Vagina (tissue), 2 donors: ENCODE data around the gene DDX31. TPM values are rescaled to one million over a fixed set of nuclear protein-coding genes. Genes with fewer than 3 reads are reported as not detected.

ENCODE experiments used
- DNase-seq, 2 donors: peaks; one replicate each; pipeline ENCODE4 v3.0.0-alpha.2; 2017; ENCODE audit errors: extremely low spot score in 2 of 2
- H3K27ac ChIP-seq: fragments of 200-600 bp; sonication (generic); one replicate; pipeline ENCODE4 v1.5.1; 2019
- H3K27me3 ChIP-seq: fragments of 200-600 bp; sonication (generic); one replicate; pipeline ENCODE4 v1.5.1; 2019
- H3K36me3 ChIP-seq, 2 donors: fragments of 200-600 bp; sonication (generic); one replicate each; pipeline ENCODE4 v1.5.1; 2017 to 2019
- H3K4me1 ChIP-seq: fragments of 200-600 bp; sonication (generic); one replicate; pipeline ENCODE4 v1.5.1; 2019
- H3K4me3 ChIP-seq, 2 donors: fragments of 200-600 bp; sonication (generic); 1 replicate in 1 of 2; 2 replicates in 1 of 2; pipeline ENCODE4 v1.5.1; 2016 to 2019
- H3K9me3 ChIP-seq: fragments of 200-600 bp; sonication (generic); one replicate; pipeline ENCODE4 v1.5.1; 2019
- CTCF ChIP-seq, 3 experiments: fragments of 450-650 bp in 2 of 3; fragments of 200-600 bp in 1 of 3; sonication (generic) in 1 of 3; IDR thresholded peaks; one replicate each; pipeline ENCODE4 v1.5.1; 2017 to 2019; ENCODE audit warnings: antibody characterized with exemption in 3 of 3, mild to moderate bottlenecking in 2 of 3, moderate library complexity in 2 of 3
- POLR2A ChIP-seq, 2 donors: fragments of 450-650 bp; IDR thresholded peaks; one replicate each; pipeline ENCODE4 v1.6.1; 2017; ENCODE audit warnings: antibody characterized with exemption in 2 of 2, mild to moderate bottlenecking in 2 of 2, moderate library complexity in 2 of 2
- POLR2AphosphoS5 ChIP-seq, 2 donors: sonication (generic); formaldehyde crosslinking; IDR thresholded peaks; one replicate each; pipeline ENCODE4 v1.9.0; 2017; ENCODE audit warnings: antibody characterized with exemption in 2 of 2, mild to moderate bottlenecking in 2 of 2, low read depth in 1 of 2; ENCODE audit not compliant: insufficient read depth in 1 of 2
- intact Hi-C: fragments of 100-400 bp; cut with DNase I; formaldehyde crosslinking; loops from one replicate; pipeline ENCODE4 v1.15.1; 2023
- total RNA-seq: library from RNA; depleted of rRNA; stranded (reverse); fragments of >200 nt; gene quantifications from one replicate; pipeline ENCODE4 v1.2.3, GENCODE V29; 2016

Gene DDX31
- total RNA-seq, 1 donor from 2014 or later, result 17.9 TPM

DNA sequence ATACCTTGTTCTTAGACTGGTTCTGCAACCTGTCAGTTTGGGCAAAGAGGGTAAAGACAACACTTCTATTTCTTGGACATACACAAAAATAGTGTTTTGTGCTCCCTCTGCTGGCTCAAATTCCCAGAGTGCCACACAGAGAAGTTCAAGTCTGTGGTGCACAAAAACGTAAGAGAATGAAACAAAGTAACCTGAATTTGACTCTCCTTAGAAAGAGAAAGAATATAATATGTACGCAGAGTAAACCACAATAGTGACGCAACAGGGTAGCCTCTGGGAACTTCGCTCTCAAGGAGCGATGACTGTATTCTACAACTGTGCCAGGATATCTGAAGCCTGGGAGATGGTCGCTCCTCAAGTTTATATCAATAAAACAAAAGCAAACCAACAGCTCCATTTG lies 18.5 kb downstream of the DDX31 start:
- Histone ChIP-seq H3K4me1 (no peaks in the 10 kb centered on the region), H3K36me3 (peaks cover 0 to 44% of the 10 kb centered on the region in 2 donors), H3K27me3 (no peaks in the 10 kb centered on the region), H3K4me3 (no peak overlapping the region), H3K9me3 (no peaks in the 10 kb centered on the region), H3K27ac (no peak overlapping the region)
- intact Hi-C loops, result no loop called here
- DNase-seq, result no peak
- TF ChIP-seq POLR2A (IDR thresholded peaks at IDR 0.05) (no peak), CTCF (IDR thresholded peaks at IDR 0.05) (no peak), POLR2AphosphoS5 (IDR thresholded peaks at IDR 0.05; ENCODE audit: insufficient read depth in 1 of 2, low read depth in 1 of 2) (no peak)

GRCh38 chr9:132648685-132649084 lies 21.1 kb downstream of the DDX31 start:
- no peak for DNase-seq
- Histone ChIP-seq H3K4me3 (no peak overlapping the region), H3K9me3 (no peaks in the 10 kb centered on the region), H3K4me1 (no peaks in the 10 kb centered on the region), H3K27me3 (no peaks in the 10 kb centered on the region), H3K36me3 (peaks cover 0 to 64% of the 10 kb centered on the region in 2 donors), H3K27ac (no peak overlapping the region)
- TF ChIP-seq POLR2AphosphoS5 (IDR thresholded peaks at IDR 0.05; ENCODE audit: insufficient read depth in 1 of 2, low read depth in 1 of 2) (no peak), POLR2A (IDR thresholded peaks at IDR 0.05) (no peak), CTCF (IDR thresholded peaks at IDR 0.05) (no peak)
- intact Hi-C loops, result no loop called here

- H3K36me3 ChIP-seq, result peaks cover 0 to 64% of the 10 kb centered on the region in 2 donors
- no peak for DNase-seq
- H3K27me3 ChIP-seq, result no peaks in the 10 kb centered on the region
- TF ChIP-seq POLR2AphosphoS5 (IDR thresholded peaks at IDR 0.05; ENCODE audit: insufficient read depth in 1 of 2, low read depth in 1 of 2) (no peak), CTCF (IDR thresholded peaks at IDR 0.05) (no peak), POLR2A (IDR thresholded peaks at IDR 0.05) (no peak)
- no peaks in the 10 kb centered on the region for H3K4me1 ChIP-seq
- H3K9me3 ChIP-seq, result no peaks in the 10 kb centered on the region
- no peak overlapping the region for H3K4me3 ChIP-seq
- intact Hi-C loops, result no loop called here
- no peak overlapping the region for H3K27ac ChIP-seq
These were observed 21.5 kb downstream of the DDX31 start for GRCh38 chr9:132648283-132648682.

DNA sequence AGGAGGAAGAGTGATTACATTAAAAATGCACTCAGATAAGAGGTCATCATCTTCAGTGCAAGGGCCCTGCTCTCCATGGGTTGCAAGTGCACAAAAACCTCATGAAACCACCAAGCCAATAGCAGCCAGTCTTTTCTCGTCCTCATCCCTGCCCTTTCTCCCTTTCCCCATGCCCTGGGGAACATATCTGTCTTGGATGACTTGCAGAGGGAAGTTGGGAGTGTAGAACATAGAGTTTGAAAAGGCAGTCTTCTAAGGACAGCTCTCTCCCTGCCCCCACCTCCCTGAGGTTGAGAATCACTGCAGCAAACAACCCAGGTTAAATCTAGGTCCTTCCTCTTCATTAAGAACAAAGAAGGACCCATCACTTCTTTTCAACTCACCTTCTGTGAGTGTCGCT lies 22.0 kb downstream of the DDX31 start:
- Histone ChIP-seq H3K4me3 (no peak overlapping the region), H3K36me3 (peaks cover 0 to 64% of the 10 kb centered on the region in 2 donors), H3K4me1 (no peaks in the 10 kb centered on the region), H3K27me3 (no peaks in the 10 kb centered on the region), H3K27ac (no peak overlapping the region), H3K9me3 (no peaks in the 10 kb centered on the region)
- no peak for DNase-seq
- TF ChIP-seq POLR2AphosphoS5 (IDR thresholded peaks at IDR 0.05; ENCODE audit: insufficient read depth in 1 of 2, low read depth in 1 of 2) (no peak), CTCF (IDR thresholded peaks at IDR 0.05) (no peak), POLR2A (IDR thresholded peaks at IDR 0.05) (no peak)
- intact Hi-C loops, result no loop called here

DNA sequence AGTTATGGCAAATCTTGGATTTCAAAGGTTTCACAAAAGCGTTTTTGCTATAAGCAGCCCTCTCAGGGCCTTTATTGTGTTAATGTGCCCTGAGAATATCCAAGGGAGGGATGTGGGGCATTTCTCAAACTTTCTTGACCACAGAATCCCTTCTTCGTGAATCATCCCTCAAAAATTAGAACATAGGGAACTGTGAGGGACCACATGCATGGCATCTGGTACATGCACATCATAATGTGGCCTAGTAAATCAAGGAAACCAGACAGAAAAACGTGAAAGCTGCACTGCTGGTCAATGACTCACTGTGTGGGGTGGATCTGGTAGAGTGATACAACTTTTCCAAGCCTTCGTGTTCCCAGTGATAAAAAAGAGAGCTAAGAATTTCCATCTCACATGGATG lies 22.4 kb downstream of the DDX31 start:
- H3K4me3 ChIP-seq, result no peak overlapping the region
- H3K4me1 ChIP-seq, result no peaks in the 10 kb centered on the region
- H3K36me3 ChIP-seq, result peaks cover 0 to 64% of the 10 kb centered on the region in 2 donors
- H3K9me3 ChIP-seq, result no peaks in the 10 kb centered on the region
- no peak overlapping the region for H3K27ac ChIP-seq
- TF ChIP-seq POLR2A (IDR thresholded peaks at IDR 0.05) (no peak), CTCF (IDR thresholded peaks at IDR 0.05) (no peak), POLR2AphosphoS5 (IDR thresholded peaks at IDR 0.05; ENCODE audit: insufficient read depth in 1 of 2, low read depth in 1 of 2) (no peak)
- intact Hi-C loops, result no loop called here
- H3K27me3 ChIP-seq, result no peaks in the 10 kb centered on the region
- no peak for DNase-seq
